Psoas muscle (tissue), 8 donors: ENCODE data around the gene CACNG4. TPM values are rescaled to one million over a fixed set of nuclear protein-coding genes. Genes with fewer than 3 reads are reported as not detected.

Experiments
- ATAC-seq, 4 donors: fragments of 200-7000 bp; cut with Tn5 transposase; one replicate each; pipeline ENCODE4 v1.9.1; 2020; ENCODE audit warnings: moderate library complexity in 3 of 4, mild to moderate bottlenecking in 2 of 4
- DNase-seq, 2 donors: peaks; one replicate each; pipeline ENCODE4 v3.0.0-alpha.2; 2020
- H3K27ac ChIP-seq: fragments of 200-600 bp; one replicate; pipeline ENCODE4 v1.8.0; 2022
- H3K27me3 ChIP-seq, 3 donors: fragments of 200-600 bp in 1 of 3; one replicate each; pipeline versions ENCODE4 v1.6.1 to v1.8.0; 2013 to 2022; ENCODE audit warnings: low read length in 2 of 3, mild to moderate bottlenecking in 2 of 3, moderate library complexity in 1 of 3; ENCODE audit not compliant: insufficient read depth in 3 of 3
- H3K36me3 ChIP-seq, 2 donors: fragments of 200-600 bp in 1 of 2; one replicate each; pipeline versions ENCODE4 v1.6.1 to v1.8.0; 2013 to 2022; ENCODE audit warnings: low read depth in 1 of 2, mild to moderate bottlenecking in 1 of 2, moderate library complexity in 1 of 2; ENCODE audit not compliant: insufficient read depth in 1 of 2
- H3K4me1 ChIP-seq: fragments of 200-600 bp; one replicate; pipeline ENCODE4 v1.8.0; 2022
- H3K4me3 ChIP-seq: fragments of 200-600 bp; one replicate; pipeline ENCODE4 v1.8.0; 2022; ENCODE audit warnings: mild to moderate bottlenecking
- H3K9me3 ChIP-seq: fragments of 200-600 bp; one replicate; pipeline ENCODE4 v1.8.0; 2022
- WGBS, 3 donors: extraction: QIAGEN DNeasy Blood & Tissue Kit; methylation state at CpG; one replicate each; pipeline versions ENCODE4 v1.1.6 to v1.1.7; 2013; 5-methylcytosine and 5-hydroxymethylcytosine counted together
- intact Hi-C, 2 donors: fragments of 100-400 bp; cut with DNase I; formaldehyde crosslinking; loops; one replicate each; pipeline versions ENCODE4 v1.11.0 to v1.14.2; 2022
- polyA plus RNA-seq, 3 donors: library from polyadenylated mRNA; stranded (reverse); fragments of 200-250 nt; gene quantifications; one replicate each; pipeline ENCODE4 v1.2.3, GENCODE V29; 2013
- total RNA-seq, 4 donors: library from RNA; stranded (reverse); fragmentation: NEBNext Ultra II Directional in 2 of 4; extraction: Animal tissue kit (Norgen Biotek cat#: 25700) in 2 of 4; gene quantifications; one replicate each; pipeline versions ENCODE4 v1.2.1 to v1.2.4, GENCODE V29; 2021 to 2023
- TF ChIP-seq, protein P1 (sequence below): fragments of 200-600 bp; IDR thresholded peaks from one replicate; pipeline ENCODE4 v1.8.0; 2022; ENCODE audit warnings: antibody characterized with exemption
- donor health status: healthy with polysubstance abuse.
- donor health status: DM: no; HTN: no; CAD: no; lungs with moderate emphysema.
- donor health status: Bipolar disorder and iron deficiency.
- donor health status: healthy.
- donor health status: DM: yes; HTN: yes; CAD: no.
- donor health status: DM: no; HTN: no; CAD: no.
- donor health status: DM: no; HTN: no; CAD: no.
- donor health status: DM: yes; HTN: yes; CAD: no.

Gene CACNG4
- total and polyA plus RNA-seq, 7 donors = 0.03 TPM; not detected in 6

DNA sequence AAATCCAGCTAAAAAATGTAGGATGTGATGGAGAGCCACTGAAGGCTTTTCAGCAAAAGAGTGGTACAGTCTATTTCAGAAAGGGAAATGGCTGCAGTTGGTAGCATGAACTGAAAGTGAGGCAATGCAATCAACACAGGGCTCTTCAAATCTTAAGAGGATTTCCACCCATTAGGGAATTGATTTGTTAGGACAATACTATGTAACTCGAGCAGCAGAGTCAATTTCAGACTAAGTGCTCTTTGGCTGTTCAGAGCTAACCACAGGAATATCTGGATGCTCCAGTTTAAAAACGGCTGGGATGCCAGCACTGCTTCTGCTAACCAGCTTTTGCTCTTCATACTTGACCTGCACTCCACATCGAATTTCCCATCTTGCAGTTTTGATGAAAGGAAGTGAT is 104.5 kb downstream of the CACNG4 start:
- intact Hi-C loops = no loop called here
- Histone ChIP-seq H3K36me3 (peaks cover 0 to 7% of the 10 kb centered on the region in 2 donors), H3K4me1 (peaks cover 8% of the 10 kb centered on the region), H3K27me3 (no peaks in the 10 kb centered on the region), H3K4me3 (no peak overlapping the region), H3K9me3 (no peaks in the 10 kb centered on the region), H3K27ac (no peak overlapping the region)
- DNase-seq (no peak), ATAC-seq (peak in 1 of 4 donors; percentile 12)
- WGBS, 3 donors = 33 to 37% (median 37%) methylated on average over 3 of the region's 3 CpGs
- TF ChIP-seq, protein P1, sequence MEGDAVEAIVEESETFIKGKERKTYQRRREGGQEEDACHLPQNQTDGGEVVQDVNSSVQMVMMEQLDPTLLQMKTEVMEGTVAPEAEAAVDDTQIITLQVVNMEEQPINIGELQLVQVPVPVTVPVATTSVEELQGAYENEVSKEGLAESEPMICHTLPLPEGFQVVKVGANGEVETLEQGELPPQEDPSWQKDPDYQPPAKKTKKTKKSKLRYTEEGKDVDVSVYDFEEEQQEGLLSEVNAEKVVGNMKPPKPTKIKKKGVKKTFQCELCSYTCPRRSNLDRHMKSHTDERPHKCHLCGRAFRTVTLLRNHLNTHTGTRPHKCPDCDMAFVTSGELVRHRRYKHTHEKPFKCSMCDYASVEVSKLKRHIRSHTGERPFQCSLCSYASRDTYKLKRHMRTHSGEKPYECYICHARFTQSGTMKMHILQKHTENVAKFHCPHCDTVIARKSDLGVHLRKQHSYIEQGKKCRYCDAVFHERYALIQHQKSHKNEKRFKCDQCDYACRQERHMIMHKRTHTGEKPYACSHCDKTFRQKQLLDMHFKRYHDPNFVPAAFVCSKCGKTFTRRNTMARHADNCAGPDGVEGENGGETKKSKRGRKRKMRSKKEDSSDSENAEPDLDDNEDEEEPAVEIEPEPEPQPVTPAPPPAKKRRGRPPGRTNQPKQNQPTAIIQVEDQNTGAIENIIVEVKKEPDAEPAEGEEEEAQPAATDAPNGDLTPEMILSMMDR = no peak

DNA sequence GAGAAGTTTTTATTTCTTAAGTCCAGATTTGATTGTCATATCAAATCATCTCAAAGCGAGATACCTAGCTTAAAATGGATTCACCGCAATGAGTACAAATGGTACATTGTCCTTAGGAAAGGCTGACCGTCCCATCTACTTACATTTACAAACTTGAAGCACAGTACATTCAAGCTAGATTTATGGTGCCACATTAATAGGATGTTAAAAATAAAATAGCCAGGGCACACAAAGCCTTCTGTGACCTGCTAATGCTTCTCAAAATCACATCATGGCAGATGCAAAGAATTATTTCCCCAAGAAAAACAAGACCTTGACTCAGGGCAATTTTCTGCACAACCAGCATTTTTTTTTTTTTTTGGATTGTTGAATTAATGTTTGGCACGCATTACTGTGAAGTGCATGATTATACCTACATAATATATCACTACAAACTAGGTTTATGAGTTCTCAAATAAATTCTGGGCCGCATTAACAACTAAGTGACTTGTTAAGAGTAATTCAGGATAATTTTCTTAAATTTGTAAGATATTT is 105.2 kb downstream of the CACNG4 start:
- WGBS, 3 donors = 46 to 60% (median 51%) methylated on average over 5 of the region's 5 CpGs
- ATAC-seq (peak in 2 of 4 donors; percentile 54 to 66), DNase-seq (no peak)
- Histone ChIP-seq H3K27ac (no peak overlapping the region), H3K9me3 (no peaks in the 10 kb centered on the region), H3K4me1 (peaks cover 8% of the 10 kb centered on the region), H3K4me3 (no peak overlapping the region), H3K27me3 (no peaks in the 10 kb centered on the region), H3K36me3 (peaks cover 0 to 7% of the 10 kb centered on the region in 2 donors)
- intact Hi-C loops = no loop called here
- TF ChIP-seq, protein P1 = no peak

GRCh38 chr17:67071595-67071994 is 107.1 kb downstream of the CACNG4 start:
- H3K27me3 ChIP-seq = no peaks in the 10 kb centered on the region
- TF ChIP-seq, protein P1 = no peak
- H3K36me3 ChIP-seq = peaks cover 0 to under 1% of the 10 kb centered on the region in 2 donors
- no peak for ATAC-seq
- DNase-seq = no peak
- intact Hi-C loops = no loop called here
- no peak overlapping the region for H3K4me3 ChIP-seq
- no peaks in the 10 kb centered on the region for H3K9me3 ChIP-seq
- H3K27ac ChIP-seq = no peak overlapping the region
- peaks cover 12% of the 10 kb centered on the region for H3K4me1 ChIP-seq

- TF ChIP-seq, protein P1 = no peak
- no peaks in the 10 kb centered on the region for H3K36me3 ChIP-seq
- H3K4me3 ChIP-seq = no peak overlapping the region
- 89 to 92% (median 91%) methylated on average over 3 of the region's 3 CpGs for WGBS, 3 donors
- no peak for DNase-seq
- H3K9me3 ChIP-seq = no peaks in the 10 kb centered on the region
- intact Hi-C loops = no loop called here
- no peak overlapping the region for H3K27ac ChIP-seq
- no peaks in the 10 kb centered on the region for H3K27me3 ChIP-seq
- peaks cover 18% of the 10 kb centered on the region for H3K4me1 ChIP-seq
- ATAC-seq = no peak
Observed at GRCh38 chr17:67072885-67073284, 108.4 kb downstream of the CACNG4 start.

GRCh38 chr17:67074781-67075180 is 110.3 kb downstream of the CACNG4 start:
- 78 to 91% (median 85%) methylated on average over 3 of the region's 3 CpGs for WGBS, 3 donors
- H3K27ac ChIP-seq = no peak overlapping the region
- H3K9me3 ChIP-seq = no peaks in the 10 kb centered on the region
- DNase-seq = no peak
- H3K27me3 ChIP-seq = no peaks in the 10 kb centered on the region
- TF ChIP-seq, protein P1 = no peak
- peaks cover 10% of the 10 kb centered on the region for H3K4me1 ChIP-seq
- intact Hi-C loops = no loop called here
- no peak for ATAC-seq
- H3K4me3 ChIP-seq = no peak overlapping the region
- peaks cover 0 to 8% of the 10 kb centered on the region in 2 donors for H3K36me3 ChIP-seq
